K562 (cell line): ENCODE measurements around the gene IFT52. TPM values are rescaled to one million over a fixed set of nuclear protein-coding genes. Genes with fewer than 3 reads are reported as not detected.
A peak's percentile ranks its signal among the peaks of the same experiment; 100 is the strongest.

ENCODE experiments used
- CREB1 ChIP-seq, 2 experiments: sonication (generic) in 1 of 2; formaldehyde crosslinking in 1 of 2; IDR thresholded peaks; 2 replicates each; pipeline versions ENCODE4 v1.6.1 to v1.8.0; 2012 to 2022; ENCODE audit warnings: inconsistent platforms in 1 of 2, mild to moderate bottlenecking in 1 of 2, missing genetic modification reagents in 1 of 2, moderate library complexity in 1 of 2
- ETS2 ChIP-seq: IDR thresholded peaks from 2 replicates; pipeline ENCODE4 v1.6.1; 2016; ENCODE audit warnings: borderline replicate concordance, missing genetic modification characterization, mild to moderate bottlenecking, moderate library complexity, missing compliant biosample characterization; ENCODE audit not compliant: poor library complexity, severe bottlenecking
- MECOM ChIP-seq: fragments of 250-450 bp; sonication (Bioruptor Pico); IDR thresholded peaks from 2 replicates; pipeline ENCODE4 v1.8.0; 2022; ENCODE audit warnings: inconsistent platforms
- MYC ChIP-seq, 2 experiments: fragments of 250-450 bp in 1 of 2; sonication (Bioruptor Pico) in 1 of 2; IDR thresholded peaks; 2 replicates each; pipeline versions ENCODE4 v1.5.1 to v1.6.1; 2012 to 2021; ENCODE audit warnings: low read depth in 2 of 2, borderline replicate concordance in 1 of 2, improper control_type of control experiment in 1 of 2, low read length in 1 of 2, mild to moderate bottlenecking in 1 of 2, moderate library complexity in 1 of 2
- SIN3A ChIP-seq, 2 experiments: fragments of 150-350 bp in 1 of 2; IDR thresholded peaks; 2 replicates each; pipeline ENCODE4 v1.6.1; 2011 to 2016; ENCODE audit warnings: borderline replicate concordance in 2 of 2, low read depth in 2 of 2, low read length in 2 of 2, mild to moderate bottlenecking in 2 of 2, moderate library complexity in 2 of 2; ENCODE audit not compliant: control insufficient read depth in 1 of 2
- TAF15 ChIP-seq: fragments of 200-400 bp; formaldehyde crosslinking; IDR thresholded peaks from 2 replicates; pipeline ENCODE4 v1.6.1; 2017; ENCODE audit warnings: mild to moderate bottlenecking, low read depth, low read length, moderate library complexity
- TCF3 ChIP-seq: sonication (generic); formaldehyde crosslinking; IDR thresholded peaks from 2 replicates; pipeline ENCODE4 v1.4.0; 2020; ENCODE audit warnings: mild to moderate bottlenecking, missing genetic modification reagents
- YY1 ChIP-seq, 3 experiments: IDR thresholded peaks; 2 replicates each; pipeline ENCODE4 v1.6.1; 2011; ENCODE audit warnings: low read length in 2 of 3, mild to moderate bottlenecking in 2 of 3, moderate library complexity in 2 of 3, borderline replicate concordance in 1 of 3, control low read depth in 1 of 3, low read depth in 1 of 3; ENCODE audit not compliant: insufficient read depth in 3 of 3, insufficient replicate concordance in 2 of 3, control insufficient read depth in 1 of 3, insufficient read length in 1 of 3; ENCODE audit errors: extremely low read depth in 1 of 3
- ZNF121 ChIP-seq: sonication (generic); formaldehyde crosslinking; conservative IDR thresholded peaks from 2 replicates; pipeline ENCODE4 v1.8.0; 2022; ENCODE audit warnings: missing genetic modification reagents
- ZNF24 ChIP-seq: fragments of 450-650 bp; IDR thresholded peaks from 2 replicates; pipeline ENCODE4 v1.6.1; 2016
- ZNF764 ChIP-seq: fragments of 250-450 bp; sonication (Bioruptor Pico); IDR thresholded peaks from 2 replicates; pipeline ENCODE4 v1.4.0; 2020; ENCODE audit warnings: low read depth, mild to moderate bottlenecking, moderate library complexity
- polyA plus RNA-seq, 8 experiments: library from polyadenylated mRNA; depleted of rRNA in 4 of 8; stranded (reverse) in 5 of 8; unstranded in 3 of 8; fragments of >200 nt; fragmentation: Nextera tagmentation in 2 of 8; fragmentation: Illumina TruSeq in 1 of 8; extraction: Ambion mirVana in 2 of 8; extraction: Trizol in 1 of 8; gene quantifications; 2 replicates each; pipeline versions ENCODE4 v1.2.1 to v1.2.3, GENCODE V29; 2011 to 2014; ENCODE audit warnings: inconsistent platforms in 1 of 8, missing spikeins in 1 of 8
- total RNA-seq, 7 experiments: library from RNA; depleted of rRNA in 6 of 7; stranded (reverse); fragments of >200 nt in 6 of 7; fragmentation: Illumina TruSeq in 2 of 7; extraction: Trizol in 2 of 7; gene quantifications; 2 replicates each; pipeline versions ENCODE4 v1.2.1 to v1.2.3, GENCODE V29; 2011 to 2021; ENCODE audit warnings: low replicate concordance in 1 of 7
- TF ChIP-seq, protein P1 (sequence below), 2 experiments: fragments of 450-650 bp; conservative IDR thresholded peaks; 2 replicates each; pipeline ENCODE4 v1.6.1; 2017; ENCODE audit warnings: mild to moderate bottlenecking in 2 of 2, moderate library complexity in 2 of 2
- TF ChIP-seq, protein P2 (sequence below): fragments of 200-800 bp; sonication (Bioruptor generic); IDR thresholded peaks from 2 replicates; pipeline ENCODE4 v1.6.1; 2017; ENCODE audit warnings: missing genetic modification characterization, missing compliant biosample characterization
- TF ChIP-seq, protein P3 (sequence below): fragments of 450-650 bp; IDR thresholded peaks from 2 replicates; pipeline ENCODE4 v1.6.1; 2018; ENCODE audit not compliant: partially characterized antibody

The IFT52 gene
- total and polyA plus RNA-seq, 9 of the 15 experiments (the other 6 are each of a cell fraction or from before 2014, with no cell fraction given): 11.0 to 31.4 (median 20.4) TPM

DNA sequence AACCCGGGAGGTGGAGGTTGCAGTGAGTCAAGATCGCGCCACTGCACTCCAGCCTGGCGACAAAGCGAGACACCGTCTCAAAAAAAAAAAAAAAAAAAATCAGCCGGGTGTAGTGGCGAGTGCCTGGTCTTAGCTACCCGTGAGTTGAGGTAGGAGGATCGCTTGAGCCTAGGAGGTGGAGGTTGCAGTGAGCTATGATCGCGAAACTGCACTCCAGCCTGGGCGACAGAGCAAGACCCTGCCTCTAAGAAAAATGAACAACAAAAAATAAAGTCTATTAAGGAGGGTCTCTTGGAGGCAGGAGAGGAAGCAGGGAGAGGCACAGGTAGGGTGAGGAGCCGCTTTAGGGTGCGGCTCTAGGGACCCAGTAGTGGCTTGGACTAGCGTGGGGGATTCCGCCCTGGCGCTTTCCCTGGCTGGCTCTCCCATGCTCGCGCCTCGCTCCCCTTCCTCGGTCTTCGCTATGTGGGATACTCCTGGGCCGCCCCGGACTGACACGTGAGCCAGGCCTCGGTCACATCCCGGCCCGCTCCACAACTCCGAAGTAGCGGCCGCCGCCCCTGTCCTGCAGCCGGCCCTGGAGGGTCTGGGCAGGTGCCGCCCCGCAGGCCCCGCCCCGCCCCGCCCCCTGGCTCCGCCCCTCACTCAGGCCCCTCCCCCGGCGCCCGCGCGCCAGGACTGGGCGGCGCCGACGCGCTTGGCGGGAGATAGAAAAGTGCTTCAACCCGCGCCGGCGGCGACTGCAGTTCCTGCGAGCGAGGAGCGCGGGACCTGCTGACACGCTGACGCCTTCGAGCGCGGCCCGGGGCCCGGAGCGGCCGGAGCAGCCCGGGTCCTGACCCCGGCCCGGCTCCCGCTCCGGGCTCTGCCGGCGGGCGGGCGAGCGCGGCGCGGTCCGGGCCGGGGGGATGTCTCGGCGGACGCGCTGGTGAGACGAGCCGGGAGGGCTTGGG is 75.9 kb downstream of the IFT52 start, which contains the start of gene MYBL2 (continued):
- TF ChIP-seq CREB1 (IDR thresholded peaks at IDR 0.05) (peak; percentile 31; the same call in 1 of the 2 replicates), CREB1 (CRISPR knock-in tag; IDR thresholded peaks at IDR 0.05) (no peak), YY1 (IDR thresholded peaks at IDR 0.05; ENCODE audit: borderline replicate concordance in 1 of 3, control insufficient read depth in 1 of 3, extremely low read depth in 1 of 3, insufficient read depth in 3 of 3, insufficient read length in 1 of 3, insufficient replicate concordance in 2 of 3, low read depth in 1 of 3, low read length in 2 of 3) (peak in 2 of 3 experiments; percentile 26 to 65), ZNF121 (CRISPR knock-in tag) (peak; percentile 76), SIN3A (IDR thresholded peaks at IDR 0.05; ENCODE audit: borderline replicate concordance in 2 of 2, control insufficient read depth in 1 of 2, low read depth in 2 of 2, low read length in 2 of 2) (peak in 1 of 2 experiments; percentile 84; a peak in 1 of 4 replicates), ZNF764 (CRISPR knock-in tag) (no peak), MECOM (no peak), ZNF24 (no peak), ETS2 (tag) (no peak), MYC (IDR thresholded peaks at IDR 0.05; ENCODE audit: low read depth, low read length) (0 out of 2 replicates have a peak, but pooled peaks have one; percentile 32), MYC (CRISPR knock-in tag; IDR thresholded peaks at IDR 0.05; ENCODE audit: borderline replicate concordance, low read depth) (no peak), TAF15 (no peak), TCF3 (CRISPR knock-in tag) (no peak)
- TF ChIP-seq, protein P1, sequence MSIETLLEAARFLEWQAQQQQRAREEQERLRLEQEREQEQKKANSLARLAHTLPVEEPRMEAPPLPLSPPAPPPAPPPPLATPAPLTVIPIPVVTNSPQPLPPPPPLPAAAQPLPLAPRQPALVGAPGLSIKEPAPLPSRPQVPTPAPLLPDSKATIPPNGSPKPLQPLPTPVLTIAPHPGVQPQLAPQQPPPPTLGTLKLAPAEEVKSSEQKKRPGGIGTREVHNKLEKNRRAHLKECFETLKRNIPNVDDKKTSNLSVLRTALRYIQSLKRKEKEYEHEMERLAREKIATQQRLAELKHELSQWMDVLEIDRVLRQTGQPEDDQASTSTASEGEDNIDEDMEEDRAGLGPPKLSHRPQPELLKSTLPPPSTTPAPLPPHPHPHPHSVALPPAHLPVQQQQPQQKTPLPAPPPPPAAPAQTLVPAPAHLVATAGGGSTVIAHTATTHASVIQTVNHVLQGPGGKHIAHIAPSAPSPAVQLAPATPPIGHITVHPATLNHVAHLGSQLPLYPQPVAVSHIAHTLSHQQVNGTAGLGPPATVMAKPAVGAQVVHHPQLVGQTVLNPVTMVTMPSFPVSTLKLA (conservative IDR thresholded peaks at IDR 0.05): 0 out of 4 replicates have a peak, but pooled peaks of 1 of the 2 experiments have one; percentile 24
- TF ChIP-seq, protein P2, sequence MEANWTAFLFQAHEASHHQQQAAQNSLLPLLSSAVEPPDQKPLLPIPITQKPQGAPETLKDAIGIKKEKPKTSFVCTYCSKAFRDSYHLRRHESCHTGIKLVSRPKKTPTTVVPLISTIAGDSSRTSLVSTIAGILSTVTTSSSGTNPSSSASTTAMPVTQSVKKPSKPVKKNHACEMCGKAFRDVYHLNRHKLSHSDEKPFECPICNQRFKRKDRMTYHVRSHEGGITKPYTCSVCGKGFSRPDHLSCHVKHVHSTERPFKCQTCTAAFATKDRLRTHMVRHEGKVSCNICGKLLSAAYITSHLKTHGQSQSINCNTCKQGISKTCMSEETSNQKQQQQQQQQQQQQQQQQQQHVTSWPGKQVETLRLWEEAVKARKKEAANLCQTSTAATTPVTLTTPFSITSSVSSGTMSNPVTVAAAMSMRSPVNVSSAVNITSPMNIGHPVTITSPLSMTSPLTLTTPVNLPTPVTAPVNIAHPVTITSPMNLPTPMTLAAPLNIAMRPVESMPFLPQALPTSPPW: peak; percentile 52
- TF ChIP-seq, protein P3, sequence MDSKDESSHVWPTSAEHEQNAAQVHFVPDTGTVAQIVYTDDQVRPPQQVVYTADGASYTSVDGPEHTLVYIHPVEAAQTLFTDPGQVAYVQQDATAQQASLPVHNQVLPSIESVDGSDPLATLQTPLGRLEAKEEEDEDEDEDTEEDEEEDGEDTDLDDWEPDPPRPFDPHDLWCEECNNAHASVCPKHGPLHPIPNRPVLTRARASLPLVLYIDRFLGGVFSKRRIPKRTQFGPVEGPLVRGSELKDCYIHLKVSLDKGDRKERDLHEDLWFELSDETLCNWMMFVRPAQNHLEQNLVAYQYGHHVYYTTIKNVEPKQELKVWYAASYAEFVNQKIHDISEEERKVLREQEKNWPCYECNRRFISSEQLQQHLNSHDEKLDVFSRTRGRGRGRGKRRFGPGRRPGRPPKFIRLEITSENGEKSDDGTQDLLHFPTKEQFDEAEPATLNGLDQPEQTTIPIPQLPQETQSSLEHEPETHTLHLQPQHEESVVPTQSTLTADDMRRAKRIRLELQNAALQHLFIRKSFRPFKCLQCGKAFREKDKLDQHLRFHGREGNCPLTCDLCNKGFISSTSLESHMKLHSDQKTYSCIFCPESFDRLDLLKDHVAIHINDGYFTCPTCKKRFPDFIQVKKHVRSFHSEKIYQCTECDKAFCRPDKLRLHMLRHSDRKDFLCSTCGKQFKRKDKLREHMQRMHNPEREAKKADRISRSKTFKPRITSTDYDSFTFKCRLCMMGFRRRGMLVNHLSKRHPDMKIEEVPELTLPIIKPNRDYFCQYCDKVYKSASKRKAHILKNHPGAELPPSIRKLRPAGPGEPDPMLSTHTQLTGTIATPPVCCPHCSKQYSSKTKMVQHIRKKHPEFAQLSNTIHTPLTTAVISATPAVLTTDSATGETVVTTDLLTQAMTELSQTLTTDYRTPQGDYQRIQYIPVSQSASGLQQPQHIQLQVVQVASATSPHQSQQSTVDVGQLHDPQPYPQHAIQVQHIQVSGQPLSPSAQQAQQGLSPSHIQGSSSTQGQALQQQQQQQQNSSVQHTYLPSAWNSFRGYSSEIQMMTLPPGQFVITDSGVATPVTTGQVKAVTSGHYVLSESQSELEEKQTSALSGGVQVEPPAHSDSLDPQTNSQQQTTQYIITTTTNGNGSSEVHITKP: peak; percentile 70
